Mucosa of rectum (tissue), 2 donors: ENCODE measurements around the gene EIF4G3.

Source experiments
- H3K27ac ChIP-seq, 2 donors: one replicate each; pipeline ENCODE4 v1.7.0; 2013; ENCODE audit warnings: inconsistent platforms in 2 of 2, low read depth in 2 of 2, low read length in 2 of 2
- H3K27me3 ChIP-seq, 2 donors: one replicate each; pipeline ENCODE4 v1.7.0; 2013; ENCODE audit warnings: low read length in 2 of 2; ENCODE audit not compliant: control insufficient read depth in 2 of 2, insufficient read depth in 2 of 2
- H3K36me3 ChIP-seq, 2 donors: one replicate each; pipeline ENCODE4 v1.7.0; 2013; ENCODE audit warnings: low read length in 2 of 2; ENCODE audit not compliant: control insufficient read depth in 2 of 2, insufficient read depth in 2 of 2
- H3K4me1 ChIP-seq, 2 donors: one replicate each; pipeline ENCODE4 v1.7.0; 2013; ENCODE audit warnings: low read length in 2 of 2, mild to moderate bottlenecking in 1 of 2; ENCODE audit not compliant: control insufficient read depth in 2 of 2, insufficient read depth in 2 of 2
- H3K4me3 ChIP-seq, 2 donors: one replicate each; pipeline ENCODE4 v1.7.0; 2013; ENCODE audit warnings: low read length in 2 of 2
- H3K9ac ChIP-seq, 2 donors: one replicate each; pipeline ENCODE4 v1.7.0; 2013; ENCODE audit warnings: low read length in 2 of 2, low read depth in 1 of 2, mild to moderate bottlenecking in 1 of 2
- H3K9me3 ChIP-seq, 2 donors: one replicate each; pipeline ENCODE4 v1.7.0; 2013; ENCODE audit warnings: low read length in 2 of 2; ENCODE audit not compliant: control insufficient read depth in 2 of 2
- donor health status: healthy.
- donor health status: Normal muscosa, but diverticular disease.

Gene EIF4G3

DNA sequence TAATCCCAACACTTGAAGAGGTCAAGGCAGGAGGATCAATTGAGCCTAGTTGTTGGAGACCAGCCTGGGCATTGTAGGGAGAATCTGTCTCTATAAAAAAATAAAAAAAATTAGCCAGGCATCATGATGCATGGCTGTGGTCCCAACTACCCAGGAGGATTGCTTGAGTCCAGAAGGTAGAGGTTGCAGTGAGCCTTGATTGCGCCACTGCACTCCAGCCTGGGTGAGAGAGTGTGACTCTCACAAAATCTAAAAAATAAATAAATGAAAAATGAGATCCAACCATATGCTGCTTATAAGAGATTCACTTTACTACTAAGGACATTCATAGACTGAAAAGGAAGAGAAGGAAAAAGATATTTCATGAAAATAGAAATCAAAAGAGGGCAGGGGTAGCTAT lies 342.5 kb downstream of the EIF4G3 start:
- no peaks in the 10 kb centered on the region for H3K9me3 ChIP-seq
- peaks cover 0 to 13% of the 10 kb centered on the region in 2 donors for H3K36me3 ChIP-seq
- H3K27me3 ChIP-seq = no peaks in the 10 kb centered on the region
- no peak overlapping the region for H3K27ac ChIP-seq
- no peak overlapping the region for H3K9ac ChIP-seq
- no peak overlapping the region for H3K4me3 ChIP-seq
- peaks cover 0 to 3% of the 10 kb centered on the region in 2 donors for H3K4me1 ChIP-seq

DNA sequence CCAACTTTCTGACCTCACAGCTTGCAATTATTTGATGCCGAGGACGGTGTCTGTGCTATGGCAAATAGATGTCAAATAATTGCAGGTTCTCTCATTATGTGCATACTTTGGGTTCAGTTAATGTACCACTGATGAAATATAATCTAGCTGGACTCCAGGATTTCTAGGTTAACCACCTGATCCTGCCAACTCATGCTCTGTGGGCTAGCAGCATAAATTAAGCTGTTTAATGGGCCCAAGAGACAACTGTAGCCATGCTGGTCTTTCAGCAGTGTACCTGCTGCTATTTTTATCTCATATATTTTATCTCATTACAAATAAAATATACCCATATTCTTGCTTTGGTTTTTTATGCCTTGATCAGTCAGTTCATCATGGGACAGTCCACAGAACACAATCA lies 346.3 kb downstream of the EIF4G3 start:
- H3K27me3 ChIP-seq = no peaks in the 10 kb centered on the region
- H3K36me3 ChIP-seq = peaks cover 11 to 13% of the 10 kb centered on the region in 2 donors
- no peak overlapping the region for H3K27ac ChIP-seq
- peaks cover 0 to 3% of the 10 kb centered on the region in 2 donors for H3K4me1 ChIP-seq
- H3K9me3 ChIP-seq = no peaks in the 10 kb centered on the region
- no peak overlapping the region for H3K9ac ChIP-seq
- H3K4me3 ChIP-seq = no peak overlapping the region

DNA sequence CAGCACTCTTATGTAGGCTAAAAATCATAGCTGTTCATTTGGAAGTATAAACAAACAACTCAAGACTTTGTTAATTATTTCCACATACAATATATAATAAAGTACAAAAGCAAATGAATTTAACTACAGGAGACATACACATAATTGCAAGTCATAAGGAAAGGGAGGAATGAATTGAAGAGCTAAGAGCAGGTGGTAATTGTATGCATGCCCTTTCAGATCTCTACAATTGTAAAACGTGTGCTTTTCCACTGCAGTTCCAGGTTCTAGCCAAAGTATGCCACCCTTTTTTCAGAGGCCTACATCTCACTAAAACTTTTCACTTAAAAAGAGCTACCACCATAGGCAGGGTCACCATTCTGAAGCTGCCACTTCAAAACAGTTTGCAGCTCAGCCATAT lies 346.8 kb downstream of the EIF4G3 start:
- Histone ChIP-seq H3K4me3 (no peak overlapping the region), H3K27ac (no peak overlapping the region), H3K4me1 (peaks cover 0 to 3% of the 10 kb centered on the region in 2 donors), H3K27me3 (no peaks in the 10 kb centered on the region), H3K9me3 (no peaks in the 10 kb centered on the region), H3K36me3 (peaks cover 11 to 13% of the 10 kb centered on the region in 2 donors), H3K9ac (no peak overlapping the region)

DNA sequence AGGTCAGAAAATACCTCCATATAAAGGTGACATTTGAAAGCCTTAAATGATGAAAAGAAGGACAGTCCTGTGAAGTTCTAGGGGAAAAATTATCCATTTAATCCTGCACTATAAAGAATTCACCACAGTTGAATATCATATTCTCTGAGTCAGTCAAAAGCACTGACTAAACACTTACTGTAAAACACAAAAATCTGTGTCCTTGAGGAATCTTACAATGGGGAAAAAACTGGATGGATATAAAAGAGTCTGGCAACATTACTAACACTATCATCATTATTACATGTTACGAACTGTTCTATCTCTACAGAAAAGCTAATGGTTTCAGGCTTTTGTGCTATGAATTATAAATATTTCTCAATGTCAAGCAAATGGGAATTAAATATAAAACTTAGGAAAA lies 347.2 kb downstream of the EIF4G3 start:
- no peaks in the 10 kb centered on the region for H3K27me3 ChIP-seq
- H3K4me3 ChIP-seq = no peak overlapping the region
- H3K27ac ChIP-seq = no peak overlapping the region
- no peak overlapping the region for H3K9ac ChIP-seq
- H3K9me3 ChIP-seq = no peaks in the 10 kb centered on the region
- H3K4me1 ChIP-seq = peaks cover 0 to 3% of the 10 kb centered on the region in 2 donors
- peaks cover 13 to 17% of the 10 kb centered on the region in 2 donors for H3K36me3 ChIP-seq

DNA sequence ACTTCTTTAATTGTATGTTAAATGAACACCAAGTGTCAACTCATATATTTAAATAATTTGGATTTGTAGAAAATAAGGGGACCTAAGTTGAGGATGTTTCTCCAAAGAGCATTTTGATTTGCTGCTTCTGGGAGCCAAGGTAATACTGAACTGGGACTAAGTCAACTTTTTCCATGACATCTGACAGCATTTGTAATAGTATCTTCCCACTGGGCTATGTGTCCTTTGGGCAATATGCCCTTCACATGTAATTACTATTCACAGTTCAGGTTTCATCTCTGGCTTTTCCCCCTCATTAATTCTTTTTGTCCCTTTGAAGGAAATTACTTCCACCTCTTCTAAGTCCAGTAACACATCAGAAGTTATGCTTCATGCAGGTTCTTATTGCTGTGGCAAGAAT lies 352.9 kb downstream of the EIF4G3 start:
- Histone ChIP-seq H3K27me3 (no peaks in the 10 kb centered on the region), H3K9ac (no peak overlapping the region), H3K36me3 (peaks cover 25 to 31% of the 10 kb centered on the region in 2 donors)

DNA sequence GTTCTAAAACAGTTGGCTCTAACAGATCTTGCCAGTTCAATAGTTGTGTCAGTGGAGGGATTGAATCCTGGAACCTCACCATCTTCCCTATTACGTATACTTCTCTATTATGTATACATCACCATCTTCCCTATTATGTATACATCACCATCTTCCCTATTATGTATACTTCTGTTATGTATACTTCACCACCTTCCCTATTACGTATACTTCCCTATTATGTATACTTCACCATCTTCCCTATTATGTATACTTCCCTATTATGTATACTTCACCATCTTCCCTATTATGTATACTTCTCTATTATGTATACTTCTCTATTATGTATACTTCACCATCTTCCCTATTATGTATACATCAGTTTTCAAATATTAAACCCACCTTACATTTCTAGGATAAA lies 355.2 kb downstream of the EIF4G3 start:
- H3K4me1 ChIP-seq = no peaks in the 10 kb centered on the region
- H3K4me3 ChIP-seq = no peak overlapping the region
- no peaks in the 10 kb centered on the region for H3K9me3 ChIP-seq
- no peak overlapping the region for H3K9ac ChIP-seq
- no peaks in the 10 kb centered on the region for H3K27me3 ChIP-seq
- H3K27ac ChIP-seq = no peak overlapping the region
- H3K36me3 ChIP-seq = peaks cover 28 to 31% of the 10 kb centered on the region in 2 donors

More for the DNA sequence above, 352.9 kb downstream of the EIF4G3 start:
- Histone ChIP-seq H3K27ac (no peak overlapping the region), H3K9me3 (no peaks in the 10 kb centered on the region), H3K4me1 (no peaks in the 10 kb centered on the region), H3K4me3 (no peak overlapping the region)

DNA sequence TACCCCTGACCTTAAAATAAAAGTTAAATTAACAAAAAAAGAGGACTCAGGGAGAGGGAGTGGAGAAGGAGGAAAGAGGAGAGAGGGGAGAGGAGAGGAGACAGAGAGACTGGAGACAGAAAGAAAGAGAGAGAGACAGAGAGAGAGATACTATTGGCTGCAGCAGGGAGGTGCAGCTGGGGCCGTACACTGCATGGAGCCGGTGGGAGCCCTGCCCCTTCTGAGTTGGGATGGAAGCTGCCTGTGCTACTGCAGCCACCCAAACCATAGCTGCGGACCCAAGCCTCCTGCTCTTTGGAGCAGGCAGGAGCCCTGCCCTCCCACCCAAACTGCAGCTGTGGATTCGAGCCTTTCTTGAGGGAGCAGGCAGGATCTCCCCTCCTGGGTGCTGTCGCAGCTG lies 356.9 kb downstream of the EIF4G3 start:
- H3K4me3 ChIP-seq = no peak overlapping the region
- no peaks in the 10 kb centered on the region for H3K27me3 ChIP-seq
- peaks cover 26 to 28% of the 10 kb centered on the region in 2 donors for H3K36me3 ChIP-seq
- no peaks in the 10 kb centered on the region for H3K4me1 ChIP-seq
- no peak overlapping the region for H3K27ac ChIP-seq
- H3K9me3 ChIP-seq = no peaks in the 10 kb centered on the region
- no peak overlapping the region for H3K9ac ChIP-seq

DNA sequence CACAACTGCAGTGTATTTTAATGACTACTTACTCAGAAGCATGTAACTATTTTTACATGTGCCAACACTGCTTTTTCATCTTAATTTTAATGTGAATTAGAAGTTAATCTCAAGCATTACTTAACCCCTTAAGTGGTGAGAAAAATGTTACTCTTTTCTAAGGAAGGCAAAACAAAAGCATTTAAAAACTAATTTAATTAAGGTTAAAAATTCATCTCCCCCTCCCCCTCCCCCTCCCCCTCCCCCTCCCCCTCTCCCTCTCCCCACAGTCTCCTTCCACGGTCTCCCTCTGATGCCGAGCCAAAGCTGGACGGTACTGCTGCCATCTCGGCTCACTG lies 362.2 kb downstream of the EIF4G3 start:
- no peaks in the 10 kb centered on the region for H3K4me1 ChIP-seq
- H3K9ac ChIP-seq = no peak overlapping the region
- H3K27ac ChIP-seq = no peak overlapping the region
- peaks cover 19 to 26% of the 10 kb centered on the region in 2 donors for H3K36me3 ChIP-seq
- H3K9me3 ChIP-seq = no peaks in the 10 kb centered on the region
- H3K4me3 ChIP-seq = no peak overlapping the region
- H3K27me3 ChIP-seq = no peaks in the 10 kb centered on the region

DNA sequence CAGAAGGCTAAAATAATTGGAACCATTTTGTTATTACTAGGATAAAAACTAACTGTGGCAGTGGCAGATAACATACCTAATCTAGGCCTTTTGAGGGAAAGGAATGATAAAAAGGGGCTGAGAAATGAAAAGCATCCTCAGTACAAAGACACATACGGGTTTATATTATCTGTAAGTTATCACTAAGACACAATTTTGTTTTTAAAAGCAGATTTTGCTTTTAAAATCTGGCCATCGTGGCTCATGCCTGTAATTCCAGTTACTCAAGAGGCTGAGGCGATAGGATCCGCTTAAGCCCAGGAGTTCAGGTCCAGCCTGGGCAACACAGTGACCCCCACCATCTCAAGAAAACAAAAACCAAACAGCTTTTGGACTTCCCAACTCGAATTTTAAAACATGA lies 364.8 kb downstream of the EIF4G3 start:
- H3K4me3 ChIP-seq = no peak overlapping the region
- no peak overlapping the region for H3K27ac ChIP-seq
- no peak overlapping the region for H3K9ac ChIP-seq
- H3K9me3 ChIP-seq = no peaks in the 10 kb centered on the region
- H3K4me1 ChIP-seq = no peaks in the 10 kb centered on the region
- peaks cover 15 to 17% of the 10 kb centered on the region in 2 donors for H3K36me3 ChIP-seq
- H3K27me3 ChIP-seq = no peaks in the 10 kb centered on the region

DNA sequence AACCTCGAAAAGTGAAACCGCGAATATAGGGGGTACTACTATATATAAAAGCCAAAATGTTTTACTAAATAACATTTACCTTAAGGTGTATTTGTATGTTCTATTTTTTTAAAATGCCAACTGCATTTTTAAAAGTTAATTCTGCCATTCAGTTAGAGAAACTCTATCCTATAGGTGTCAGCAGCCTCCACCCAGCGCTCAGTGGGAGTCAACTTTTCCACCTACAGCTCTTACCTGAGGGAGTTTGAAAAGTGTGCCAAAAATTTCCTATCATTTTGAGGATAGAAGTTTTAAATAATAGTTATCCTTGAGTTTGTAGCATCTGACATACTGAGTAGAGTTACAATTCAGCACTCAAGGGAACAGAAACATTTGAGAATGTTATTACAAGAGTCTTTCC lies 383.5 kb downstream of the EIF4G3 start:
- Histone ChIP-seq H3K4me1 (peaks cover 0 to 2% of the 10 kb centered on the region in 2 donors), H3K9me3 (no peaks in the 10 kb centered on the region), H3K9ac (no peak overlapping the region), H3K4me3 (no peak overlapping the region), H3K36me3 (no peaks in the 10 kb centered on the region), H3K27me3 (no peaks in the 10 kb centered on the region), H3K27ac (no peak overlapping the region)

DNA sequence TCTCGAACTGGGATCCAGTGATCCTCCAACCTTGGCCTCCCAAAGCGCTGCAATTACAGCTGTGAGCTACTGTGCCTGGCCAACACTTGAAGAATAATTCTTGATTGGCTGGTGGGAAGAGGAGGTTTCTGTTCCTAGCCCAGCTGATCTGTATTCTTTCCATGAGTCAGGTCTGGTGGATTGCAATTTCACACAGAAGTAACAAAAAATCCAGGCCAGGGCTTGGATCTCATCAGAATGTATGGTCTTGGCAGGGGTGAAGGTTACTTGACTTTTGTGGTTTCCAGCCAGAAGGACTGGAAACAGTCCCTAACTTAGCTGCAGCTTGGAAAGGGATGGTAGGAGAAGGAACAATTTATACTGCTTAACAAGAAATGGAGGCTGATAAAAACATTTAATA lies 384.5 kb downstream of the EIF4G3 start:
- Histone ChIP-seq H3K4me3 (no peak overlapping the region), H3K9me3 (no peaks in the 10 kb centered on the region), H3K27ac (no peak overlapping the region), H3K9ac (no peak overlapping the region), H3K4me1 (peaks cover 0 to 10% of the 10 kb centered on the region in 2 donors), H3K36me3 (no peaks in the 10 kb centered on the region), H3K27me3 (no peaks in the 10 kb centered on the region)
